Erythroblast (primary cell): ENCODE results near the gene ISG20.

Experiments used
- DNase-seq, 2 experiments: peaks; one replicate each; lab custom pipeline; 2025; lab: John Stamatoyannopoulos, UW
- GATA1 ChIP-seq: IDR thresholded peaks from 2 replicates; pipeline ENCODE4 v1.6.1; 2011; ENCODE audit warnings: low read depth, mild to moderate bottlenecking, control low read depth, low read length, moderate library complexity
- POLR2A ChIP-seq: IDR thresholded peaks from 2 replicates; pipeline ENCODE4 v1.6.1; 2011; ENCODE audit warnings: mild to moderate bottlenecking, low read length

Gene ISG20

GRCh38 chr15:88613074-88613944 lies 25.5 kb upstream of the ISG20 start:
- TF ChIP-seq POLR2A (no peak), GATA1 (no peak)
- no peak for DNase-seq

GRCh38 chr15:88615303-88616107 lies 23.3 kb upstream of the ISG20 start:
- TF ChIP-seq POLR2A (no peak), GATA1 (no peak)
- DNase-seq, result no peak

- no peak for DNase-seq
- TF ChIP-seq POLR2A (no peak), GATA1 (no peak)
Measured at GRCh38 chr15:88616240-88616639, 22.6 kb upstream of the ISG20 start.

GRCh38 chr15:88617031-88617722 lies 21.6 kb upstream of the ISG20 start:
- DNase-seq, result no peak
- TF ChIP-seq POLR2A, result no peak
- TF ChIP-seq GATA1, result no peak

- no peak for TF ChIP-seq GATA1
- TF ChIP-seq POLR2A, result no peak
- peak; percentile 60 to 66 for DNase-seq
Measured at GRCh38 chr15:88617790-88618189, 21.0 kb upstream of the ISG20 start.

- DNase-seq, result no peak
- TF ChIP-seq POLR2A (no peak), GATA1 (no peak)
Measured at GRCh38 chr15:88618686-88619085, 20.1 kb upstream of the ISG20 start.

- no peak for TF ChIP-seq POLR2A
- TF ChIP-seq GATA1, result no peak
- no peak for DNase-seq
Measured at GRCh38 chr15:88619796-88620195, 19.0 kb upstream of the ISG20 start.

GRCh38 chr15:88620995-88621772 lies 17.6 kb upstream of the ISG20 start, which contains the start of gene AEN:
Gene AEN (plus strand): TSS chr15:88621340. CDS start chr15:88626210, 4,870 bp downstream.
- peak; percentile 96 to 97 for DNase-seq

GRCh38 chr15:88621789-88622604 lies 16.8 kb upstream of the ISG20 start:
- DNase-seq, result peak; percentile 83 to 88
- peak; percentile 62 for TF ChIP-seq POLR2A
- TF ChIP-seq GATA1, result no peak

More at GRCh38 chr15:88620995-88621772, 17.6 kb upstream of the ISG20 start, which contains the start of gene AEN:
- TF ChIP-seq GATA1 (no peak), POLR2A (peak; percentile 76)

GRCh38 chr15:88622605-88622975 lies 16.2 kb upstream of the ISG20 start:
- no peak for DNase-seq
- TF ChIP-seq POLR2A (no peak), GATA1 (no peak)

DNA sequence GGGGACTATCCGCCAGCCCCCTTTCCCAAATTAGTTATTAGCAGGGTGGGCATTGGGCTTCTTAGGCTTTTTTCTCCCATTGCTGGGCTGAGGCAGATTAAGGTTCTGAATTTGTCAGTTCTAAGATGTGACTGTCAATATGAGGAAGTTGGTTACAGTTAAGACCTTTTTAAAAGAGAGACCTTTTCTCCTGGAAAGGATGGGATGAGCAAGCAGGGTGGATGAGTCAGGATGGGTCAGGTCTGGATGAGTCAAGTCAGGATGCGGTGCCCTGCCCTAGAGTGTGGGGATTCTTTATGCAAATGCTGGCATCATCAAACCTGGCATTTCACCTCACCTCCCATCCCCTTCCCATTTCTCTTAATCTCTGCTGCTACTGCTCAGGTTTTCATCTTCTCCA lies 15.8 kb upstream of the ISG20 start:
- DNase-seq, result peak; percentile 33 to 79

DNA sequence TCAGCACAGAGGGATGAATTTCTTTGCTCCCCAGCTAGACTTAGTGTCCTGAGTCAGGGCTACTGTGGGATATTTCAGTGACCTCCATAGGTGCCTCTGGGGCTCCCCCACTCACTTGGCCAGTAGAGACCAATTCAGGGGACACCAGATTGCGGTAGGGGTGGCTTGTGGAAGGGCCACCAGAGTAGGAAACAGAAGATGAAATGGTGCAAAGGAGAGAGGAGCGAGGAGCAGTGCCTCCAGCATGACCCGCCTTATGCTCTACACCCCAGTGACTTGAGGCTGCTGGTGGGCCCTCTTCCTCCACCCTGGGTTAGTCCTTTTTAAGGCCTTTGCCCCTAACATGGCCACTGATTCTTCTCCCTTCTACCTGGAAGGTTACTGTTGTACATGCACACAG lies 15.2 kb upstream of the ISG20 start:
- DNase-seq, result peak in 1 of 2 experiments; percentile 31
- TF ChIP-seq GATA1, result no peak
- TF ChIP-seq POLR2A, result no peak

More for the DNA sequence above, 15.8 kb upstream of the ISG20 start:
- no peak for TF ChIP-seq GATA1
- TF ChIP-seq POLR2A, result no peak
